CD4-positive, alpha-beta T cell treated with Interleukin-4 for 4 hours (primary cell): Measurements from ENCODE around the gene DHRS11.

Experiments used
- DNase-seq: peaks from one replicate; pipeline ENCODE4 v3.0.0-alpha.2; 2020

DHRS11 gene

DNA sequence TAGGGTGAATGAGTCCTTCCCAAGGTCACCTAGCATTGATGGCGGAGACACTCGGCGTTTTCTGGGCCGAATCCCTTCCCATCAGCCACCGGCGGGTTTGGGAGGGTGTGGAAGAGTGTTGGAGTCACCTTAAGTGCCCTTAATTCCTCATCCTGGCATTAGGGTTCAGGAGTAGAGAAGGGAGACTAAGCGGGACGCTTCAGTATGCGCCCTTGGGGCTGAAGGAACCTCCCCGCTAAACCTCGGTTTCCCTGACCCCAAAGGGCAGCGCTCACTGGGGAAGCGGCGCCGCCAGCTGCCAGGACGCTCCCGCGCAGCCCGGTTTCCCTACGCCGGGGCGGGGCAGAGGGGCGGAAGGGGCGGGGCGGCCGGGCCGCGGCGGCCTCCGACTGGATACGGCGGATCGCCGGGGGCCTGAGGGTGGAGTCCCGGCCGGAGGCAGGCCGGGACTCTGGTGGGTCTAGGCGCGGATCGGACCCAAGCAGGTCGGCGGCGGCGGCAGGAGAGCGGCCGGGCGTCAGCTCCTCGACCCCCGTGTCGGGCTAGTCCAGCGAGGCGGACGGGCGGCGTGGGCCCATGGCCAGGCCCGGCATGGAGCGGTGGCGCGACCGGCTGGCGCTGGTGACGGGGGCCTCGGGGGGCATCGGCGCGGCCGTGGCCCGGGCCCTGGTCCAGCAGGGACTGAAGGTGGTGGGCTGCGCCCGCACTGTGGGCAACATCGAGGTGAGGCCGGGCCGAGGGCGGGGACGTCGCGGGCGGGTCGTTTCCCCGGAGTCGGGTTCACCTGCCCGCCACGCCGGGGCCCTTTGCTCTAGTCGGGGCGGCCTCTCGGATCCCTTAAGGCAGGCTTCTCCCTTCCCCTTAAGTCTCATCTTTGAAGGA, at the start of gene DHRS11:
TSS of gene DHRS11 (plus strand) at position 446 of the 882 bp plus-strand sequence. CDS start at position 577, 131 bp downstream.
- peak; percentile 66 for DNase-seq

DNA sequence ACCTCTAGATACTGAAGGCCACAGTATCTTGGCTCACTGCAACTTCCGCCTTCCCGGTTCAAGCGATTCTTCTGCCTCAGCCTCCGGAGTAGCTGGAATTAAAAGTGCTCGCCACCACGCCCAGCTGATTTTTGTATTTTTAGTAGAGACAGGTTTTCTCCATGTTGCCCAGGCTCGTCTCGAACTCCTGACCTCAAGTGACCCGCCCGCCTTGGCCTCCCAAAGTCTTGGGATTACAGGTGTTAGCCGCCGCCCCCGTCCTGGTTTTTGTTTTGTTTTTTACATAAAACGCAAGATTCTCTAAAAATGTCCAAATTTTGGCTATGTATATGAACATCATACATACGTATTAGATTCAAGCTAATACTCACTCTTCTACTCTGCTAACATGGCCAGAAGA, 48.9 kb upstream of the DHRS11 start:
- DNase-seq = no peak

DNA sequence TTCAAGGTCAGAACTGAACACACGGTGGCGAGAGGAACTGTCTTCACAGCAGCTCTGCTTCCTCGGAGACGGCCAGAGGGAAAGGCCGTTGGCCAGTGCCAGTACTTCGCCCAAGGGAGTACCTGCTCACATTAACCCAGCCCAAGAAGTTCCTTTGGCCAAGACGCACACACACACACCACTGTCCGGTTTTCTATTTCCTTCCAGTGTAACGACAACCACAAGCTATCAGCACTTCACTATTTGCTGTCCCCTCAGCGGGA, 47.7 kb upstream of the DHRS11 start:
- DNase-seq = peak; percentile 20

DNA sequence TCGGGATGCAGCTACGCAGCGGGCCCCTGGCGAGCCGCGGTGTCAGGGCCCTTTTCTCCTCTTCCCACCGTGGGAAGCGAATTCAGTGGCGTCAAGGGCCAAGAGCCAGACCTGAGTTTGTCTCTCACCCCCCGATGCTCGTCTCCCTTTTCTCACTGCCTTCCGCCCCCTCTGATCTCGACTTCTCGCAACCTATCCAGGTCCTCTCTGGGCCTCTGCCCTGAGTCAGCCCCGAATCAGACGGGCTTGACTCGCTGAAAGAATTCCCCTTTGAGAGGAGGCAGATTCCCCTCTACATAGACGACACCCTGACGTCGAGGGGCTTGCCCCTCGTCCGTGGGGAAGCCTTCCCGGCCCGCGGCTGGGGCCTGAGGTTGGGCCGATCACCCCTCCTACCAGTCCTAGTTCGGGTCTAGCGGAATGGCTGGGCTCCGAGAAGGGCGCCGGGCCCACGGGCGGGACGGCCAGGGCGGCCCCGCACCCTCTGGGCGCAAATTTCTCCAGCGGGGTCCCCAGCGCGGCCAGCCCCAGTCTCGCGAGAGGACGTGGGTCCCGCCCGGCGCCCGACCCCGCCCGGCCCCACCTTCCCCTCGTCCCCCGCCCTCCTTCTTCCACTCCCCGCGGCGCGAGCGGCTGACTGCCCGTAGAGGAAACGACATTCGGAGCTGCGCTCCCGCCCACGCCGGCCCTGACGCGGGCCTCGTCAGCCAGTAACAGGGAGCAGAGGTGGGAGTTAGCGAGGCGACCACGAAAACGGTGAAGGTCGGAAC, 47.2 kb upstream of the DHRS11 start, which contains the start of gene GGNBP2:
TSS of gene GGNBP2 (plus strand) at position 613 of the 770 bp plus-strand sequence. CDS start 806 bp downstream, outside the sequence.
- peak; percentile 91 for DNase-seq

DNA sequence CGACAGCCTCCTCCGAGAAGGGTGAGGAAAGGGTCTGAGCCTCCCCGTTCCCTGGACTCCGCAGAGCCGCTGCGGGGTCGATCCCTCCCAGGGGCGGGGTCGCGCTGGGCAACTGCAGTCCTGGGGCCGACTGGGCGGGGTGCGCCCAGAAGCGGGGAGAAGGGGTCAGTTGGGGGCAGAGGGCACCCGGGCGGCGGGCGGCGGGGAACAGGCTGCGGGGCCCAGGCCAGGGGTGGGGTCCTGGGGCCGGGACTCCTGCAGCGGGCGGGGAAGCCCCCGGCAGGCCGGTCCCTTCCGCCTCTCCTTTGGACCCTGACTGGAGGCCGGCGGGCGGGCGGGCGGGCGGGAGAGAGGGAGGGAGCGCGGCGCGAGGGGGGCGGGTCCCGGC, 46.6 kb upstream of the DHRS11 start:
- DNase-seq = no peak

DNA sequence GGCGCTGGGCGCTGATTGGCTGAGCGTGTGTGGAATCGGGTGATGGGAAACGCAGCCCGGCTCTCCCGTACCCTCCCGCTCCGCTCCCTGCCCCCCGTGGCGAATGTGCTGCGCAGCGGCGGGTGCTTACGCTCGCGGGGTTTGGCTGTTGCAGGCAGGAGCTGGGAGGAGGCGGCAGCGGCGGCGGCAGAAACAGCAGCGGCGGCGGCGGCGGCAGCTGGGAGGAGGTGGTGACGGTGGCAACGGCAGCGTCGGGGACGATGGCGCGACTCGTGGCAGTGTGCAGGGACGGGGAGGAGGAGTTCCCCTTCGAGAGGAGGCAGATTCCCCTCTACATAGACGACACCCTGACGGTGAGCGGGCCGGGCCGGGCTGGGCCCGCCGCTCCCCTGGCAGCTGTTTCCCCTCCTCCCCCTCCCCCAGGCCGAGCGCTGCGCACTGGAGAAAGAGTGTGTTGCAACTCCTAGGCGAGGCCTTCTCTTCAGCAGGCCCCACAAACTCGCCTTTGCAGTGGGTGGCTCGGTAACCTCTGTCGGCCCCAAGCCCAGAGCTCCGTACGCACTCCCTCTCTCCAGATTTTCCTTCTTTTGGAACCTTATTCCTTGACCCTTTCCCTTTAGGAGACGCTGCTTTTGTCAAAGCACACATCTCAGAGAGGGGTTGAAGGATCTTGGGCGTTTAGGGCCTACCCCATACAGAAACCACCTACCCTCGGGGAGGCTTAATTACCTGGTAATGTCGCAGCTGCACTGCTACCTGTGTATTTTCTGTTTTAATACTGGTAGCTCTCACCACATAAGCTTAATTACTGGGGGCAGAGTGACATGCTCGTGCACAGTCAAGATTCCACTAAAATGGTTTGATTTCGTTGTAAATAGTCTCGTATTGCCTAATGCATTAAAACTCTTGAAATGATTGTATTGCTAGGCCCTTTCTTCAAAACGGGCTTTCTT, 45.9 kb upstream of the DHRS11 start:
- DNase-seq = peak; percentile 97

GRCh38 chr17:36546418-36547093, 45.1 kb upstream of the DHRS11 start:
- DNase-seq = no peak

DNA sequence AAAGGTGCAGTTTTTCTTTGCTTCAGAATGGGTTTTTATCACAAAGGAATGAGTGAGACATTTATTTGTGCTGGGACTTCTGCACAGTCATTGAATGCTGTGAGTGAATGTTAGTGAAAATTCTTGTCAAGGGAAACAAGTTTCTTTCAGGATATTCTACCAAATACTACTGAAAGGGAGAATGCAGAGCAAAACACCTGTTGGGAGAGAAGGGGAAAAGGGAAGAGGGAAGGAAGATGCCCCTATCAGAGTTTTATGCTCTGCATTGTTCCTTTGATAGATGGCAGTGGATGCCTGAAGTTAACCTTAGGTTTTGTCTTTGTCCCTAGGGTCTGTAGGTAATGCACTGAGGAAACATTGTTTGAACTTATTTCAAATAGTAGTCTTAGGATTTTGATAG, 43.9 kb upstream of the DHRS11 start:
- no peak for DNase-seq

GRCh38 chr17:36550491-36551417, 40.9 kb upstream of the DHRS11 start:
- DNase-seq = peak; percentile 24

DNA sequence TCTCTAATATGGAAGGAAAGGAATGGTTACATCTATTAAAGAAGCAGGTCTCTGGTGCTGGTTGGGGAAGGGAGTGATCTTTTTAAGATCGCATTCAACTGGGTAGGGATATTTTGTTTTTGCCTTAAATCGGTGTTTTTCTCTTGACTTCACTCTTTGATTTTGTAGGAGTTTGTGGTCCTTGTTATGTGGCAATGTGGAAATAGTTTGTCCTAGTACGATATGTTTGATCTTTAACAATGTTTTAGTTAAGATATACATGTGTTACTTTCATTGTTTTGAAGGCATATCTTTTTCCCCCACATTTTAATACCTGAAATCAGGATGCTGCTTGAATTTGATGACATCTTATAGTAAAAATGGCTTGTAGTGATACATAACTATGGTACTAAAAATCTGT, 38.2 kb upstream of the DHRS11 start:
- DNase-seq = no peak

DNA sequence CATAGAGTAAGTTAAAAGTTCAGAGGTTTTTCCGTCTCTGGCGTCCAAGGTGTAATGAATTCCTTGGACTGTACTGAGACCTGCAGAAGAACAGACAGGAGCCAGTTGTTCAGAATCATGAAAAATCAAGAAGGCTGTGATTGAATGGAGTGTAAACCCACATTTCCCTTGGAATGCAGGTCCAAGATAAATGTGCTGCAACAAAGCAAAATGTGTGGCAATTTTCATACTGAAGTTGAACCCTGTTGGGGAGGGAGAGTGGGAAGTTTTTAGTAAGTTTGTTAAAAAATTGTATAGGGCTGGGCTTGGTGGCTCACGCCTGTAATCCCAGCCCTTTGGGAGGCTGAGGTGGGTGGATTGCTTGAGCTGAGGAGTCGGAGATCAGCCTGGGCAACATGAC, 25.6 kb upstream of the DHRS11 start:
- DNase-seq = no peak

- no peak for DNase-seq
Observed at GRCh38 chr17:36575028-36575427, 16.7 kb upstream of the DHRS11 start.

DNA sequence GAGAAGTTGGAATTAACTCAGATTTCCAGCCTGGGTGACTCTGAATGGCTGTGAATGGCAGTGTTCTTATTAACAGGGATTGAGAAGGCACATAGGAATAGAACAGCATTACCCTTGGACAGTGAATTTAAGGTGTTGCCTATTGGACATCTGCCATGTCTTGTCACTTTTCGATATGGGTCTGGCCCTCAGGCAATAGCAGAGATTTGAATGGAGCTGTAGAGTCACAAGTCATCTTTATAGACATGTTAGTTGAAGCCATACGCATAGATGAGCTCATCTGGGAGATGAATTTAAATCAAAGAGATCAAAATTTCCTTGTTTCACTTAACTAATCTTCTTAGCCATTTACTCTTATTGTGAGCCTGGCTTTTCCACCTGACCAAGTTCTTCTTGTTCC, 14.9 kb upstream of the DHRS11 start:
- no peak for DNase-seq

- no peak for DNase-seq
Observed at GRCh38 chr17:36578671-36579070, 13.0 kb upstream of the DHRS11 start.

DNA sequence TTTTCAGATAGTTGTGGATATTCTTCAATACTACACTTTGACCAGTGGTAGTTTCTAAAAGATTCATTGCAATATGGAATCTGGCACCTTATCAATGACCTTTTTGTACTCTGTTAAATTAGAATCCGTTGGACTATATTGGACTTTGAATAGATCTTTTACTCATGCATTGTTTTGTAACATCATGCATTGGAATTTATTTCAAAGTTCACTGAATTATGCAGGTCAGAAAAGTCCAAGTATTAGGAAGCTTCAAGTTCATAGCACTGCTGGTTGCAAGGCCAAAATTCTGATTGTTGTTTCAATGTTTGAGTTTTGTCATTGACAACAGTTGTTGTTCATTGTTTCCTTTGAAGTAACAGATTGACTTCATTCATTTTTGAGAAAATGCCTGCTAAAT, 7.9 kb upstream of the DHRS11 start:
- DNase-seq = no peak

DNA sequence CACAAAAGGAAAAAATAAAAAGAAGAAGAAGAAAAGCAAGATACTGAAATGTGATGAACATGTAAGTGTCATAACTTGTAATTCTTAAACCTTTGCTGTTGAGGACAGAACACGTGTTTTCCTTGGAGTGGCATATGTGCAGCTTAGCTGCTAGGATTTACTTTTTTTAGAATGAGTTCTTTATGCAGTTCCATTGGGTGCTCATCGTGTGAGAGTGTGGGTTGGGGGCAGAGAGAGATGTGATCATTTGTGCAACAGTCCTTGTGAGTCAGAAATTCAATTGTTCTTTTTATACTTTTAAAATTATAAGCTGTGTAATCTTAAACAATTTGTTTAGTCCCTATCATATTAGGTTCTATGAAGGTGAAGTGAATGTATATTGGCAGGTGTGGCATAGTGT, 5.5 kb upstream of the DHRS11 start:
- DNase-seq = no peak

DNA sequence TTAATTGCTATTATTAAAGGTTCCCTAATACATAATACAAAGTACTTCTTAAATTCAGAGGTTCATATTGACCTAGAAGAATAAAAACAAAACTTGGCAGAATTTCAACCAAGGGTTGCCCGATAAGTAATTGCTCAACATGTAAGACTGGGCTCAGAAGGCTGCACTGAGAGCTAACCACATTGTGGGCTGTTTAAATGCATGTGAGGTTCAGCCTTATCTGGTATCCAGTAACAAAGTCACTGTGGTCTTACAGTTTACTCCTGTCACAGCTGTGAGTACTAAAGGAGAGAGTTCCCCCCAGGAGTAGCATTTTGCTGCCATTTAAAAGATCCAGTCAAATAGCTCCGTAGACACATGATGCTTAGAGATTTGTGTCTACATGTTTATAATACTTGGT, 1.6 kb upstream of the DHRS11 start:
- DNase-seq = no peak

GRCh38 chr17:36592316-36592715, 637 bp downstream of the DHRS11 start:
- DNase-seq = no peak

DNA sequence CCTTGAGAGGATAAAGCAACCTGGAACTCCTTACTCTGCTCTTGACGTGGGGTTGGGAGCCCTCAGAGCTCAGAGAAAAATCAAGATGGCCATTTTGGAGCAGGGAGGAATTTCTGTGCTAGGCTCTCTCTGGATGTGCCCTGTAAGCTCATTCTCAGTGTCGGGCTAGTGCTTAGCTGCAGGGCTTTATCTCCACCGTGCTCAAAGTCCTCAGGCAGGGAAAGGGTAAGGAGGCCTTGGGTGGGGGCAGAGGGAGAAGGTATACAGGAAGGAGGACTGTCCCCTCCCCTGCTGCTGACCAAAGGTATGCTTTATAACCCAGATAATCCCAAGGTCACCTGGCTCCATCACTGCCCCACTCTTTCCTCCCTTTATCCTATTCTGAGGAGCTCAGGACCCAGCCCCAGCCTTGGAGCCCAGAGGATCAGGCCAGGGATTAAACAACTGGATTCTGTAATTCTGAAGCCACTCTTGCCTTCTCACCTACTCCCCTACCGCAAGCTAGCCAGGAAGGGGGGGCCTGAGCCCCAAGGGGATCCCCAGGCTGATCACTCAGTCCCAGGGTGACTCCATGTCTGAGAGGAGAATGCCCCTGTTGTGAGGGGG, 1.1 kb downstream of the DHRS11 start:
- DNase-seq = no peak

DNA sequence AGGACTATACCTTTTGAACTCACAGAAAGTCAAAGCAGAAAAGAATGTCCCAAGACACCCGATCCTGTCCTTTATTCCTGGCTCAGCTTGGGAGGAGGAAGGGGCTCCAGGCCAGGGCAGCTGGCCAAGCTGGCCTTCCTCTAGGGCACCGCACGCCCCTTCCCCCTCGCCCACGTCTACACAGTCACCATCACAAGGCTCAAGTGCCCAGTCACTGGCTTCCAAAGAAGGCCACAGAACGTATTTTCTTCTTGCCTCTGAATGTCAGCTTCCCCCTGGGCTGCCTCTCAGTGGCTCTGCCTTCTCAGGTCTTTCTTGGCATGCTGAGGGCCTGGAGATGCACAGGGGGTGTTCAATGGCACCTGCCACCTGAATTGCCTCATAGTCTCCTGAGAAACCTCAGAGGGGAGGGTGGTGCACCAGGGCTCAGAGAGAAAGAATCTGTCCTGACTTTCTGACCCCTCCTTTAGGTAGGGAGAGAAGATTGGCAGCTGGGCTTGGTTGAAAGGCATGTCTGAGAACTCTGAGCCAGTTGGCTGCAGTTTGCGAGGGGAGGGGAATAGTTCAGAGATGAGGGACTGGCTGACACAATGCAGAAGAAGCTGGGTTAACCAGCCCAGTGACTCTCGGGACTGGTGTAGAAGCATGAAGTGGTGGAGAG, 2.1 kb downstream of the DHRS11 start:
- DNase-seq = no peak
